ENCODE data around the gene IL37.

GRCh38 chr2:112960230-112960825 is 49.4 kb downstream of the IL37 start:
- TF ChIP-seq ZNF274 (IDR thresholded peaks at IDR 0.05; ENCODE audit: low read depth, low read length) (no peak), SUZ12 (IDR thresholded peaks at IDR 0.05; ENCODE audit: extremely low read depth, insufficient read depth, insufficient read length) (no peak), YY1 (IDR thresholded peaks at IDR 0.05; ENCODE audit: insufficient read depth, insufficient read length) (no peak)
